IMR-90 (cell line): ENCODE measurements around the gene RFC3. TPM values are rescaled to one million over a fixed set of nuclear protein-coding genes. Genes with fewer than 3 reads are reported as not detected.

Source experiments
- ATAC-seq: fragments of 200-7000 bp; cut with Tn5 transposase; 2 replicates; pipeline ENCODE4 v1.9.1; 2020; ENCODE audit warnings: low read depth, mild to moderate bottlenecking, moderate library complexity
- BruUV-seq: library from RNA; stranded (reverse); fragments of 400-500 nt; replicated peaks from 2 replicates; lab custom pipeline; 2021; lab: Mats Ljungman, UMichigan
- CTCF ChIA-PET: fragments of 300-600 bp; formaldehyde crosslinking; extraction: SDS; loops from one replicate; lab custom pipeline; 2021; ENCODE audit warnings: antibody characterized with exemption; lab: Yijun Ruan, JAX
- POLR2A ChIA-PET: fragments of 300-600 bp; sonication (Branson Sonifier 250); formaldehyde crosslinking; loops from one replicate; lab custom pipeline; 2022; ENCODE audit warnings: antibody characterized with exemption; ENCODE audit not compliant: unreplicated experiment; lab: Charles Lee
- DNase-seq: peaks from one replicate; pipeline ENCODE4 v3.0.0; 2013
- H2AFZ ChIP-seq: replicated peaks from 2 replicates; pipeline ENCODE3; 2013; ENCODE audit warnings: low read length, mild to moderate bottlenecking; ENCODE audit not compliant: poor library complexity
- H2AK5ac ChIP-seq: 2 replicates; pipeline ENCODE4 v1.6.1; 2013; ENCODE audit warnings: low read depth, low read length, inconsistent platforms
- H2AK9ac ChIP-seq: replicated peaks from 2 replicates; pipeline ENCODE3; 2013; ENCODE audit warnings: mild to moderate bottlenecking, low read depth, low read length, moderate library complexity; ENCODE audit not compliant: poor library complexity
- H2BK120ac ChIP-seq: 2 replicates; pipeline ENCODE4 v1.6.1; 2013; ENCODE audit warnings: low read depth, low read length, inconsistent platforms
- H2BK15ac ChIP-seq: 3 replicates; pipeline ENCODE4 v1.6.1; 2013; ENCODE audit warnings: low read depth, low read length, inconsistent platforms
- H2BK20ac ChIP-seq: 2 replicates; pipeline ENCODE4 v1.6.1; 2013; ENCODE audit warnings: low read depth, mild to moderate bottlenecking, inconsistent platforms, low read length, moderate library complexity
- H2BK5ac ChIP-seq: 2 replicates; pipeline ENCODE4 v1.6.1; 2013; ENCODE audit warnings: mild to moderate bottlenecking, low read depth, low read length, inconsistent platforms; ENCODE audit not compliant: poor library complexity, severe bottlenecking
- H3K14ac ChIP-seq: replicated peaks from 2 replicates; pipeline ENCODE4 v1.6.1; 2013; ENCODE audit warnings: low read depth, low read length, inconsistent platforms
- H3K18ac ChIP-seq: 2 replicates; pipeline ENCODE4 v1.6.1; 2013; ENCODE audit warnings: low read depth, low read length, control low read depth
- H3K23ac ChIP-seq: 2 replicates; pipeline ENCODE4 v1.6.1; 2013; ENCODE audit warnings: low read depth, low read length, inconsistent platforms
- H3K27ac ChIP-seq: 2 replicates; pipeline ENCODE4 v1.5.1; 2013; ENCODE audit warnings: mild to moderate bottlenecking, control low read depth, low read length; ENCODE audit not compliant: insufficient read depth
- H3K27me3 ChIP-seq: 2 replicates; pipeline ENCODE4 v1.6.1; 2013; ENCODE audit warnings: low read length; ENCODE audit not compliant: control insufficient read depth, insufficient read depth
- H3K36me3 ChIP-seq: 2 replicates; pipeline ENCODE4 v1.6.1; 2013; ENCODE audit warnings: low read length, mixed read lengths; ENCODE audit not compliant: control insufficient read depth, insufficient read depth
- H3K4ac ChIP-seq: 2 replicates; pipeline ENCODE4 v1.6.1; 2013; ENCODE audit warnings: low read depth, low read length, inconsistent platforms
- H3K4me1 ChIP-seq: 2 replicates; pipeline ENCODE4 v1.6.1; 2013; ENCODE audit warnings: low read length, mixed read lengths; ENCODE audit not compliant: control insufficient read depth, insufficient read depth
- H3K4me2 ChIP-seq: 2 replicates; pipeline ENCODE4 v1.6.1; 2013; ENCODE audit warnings: low read depth, mild to moderate bottlenecking, control low read depth, low read length, moderate library complexity
- H3K4me3 ChIP-seq: 2 replicates; pipeline ENCODE4 v1.5.1; 2013; ENCODE audit warnings: low read depth, mild to moderate bottlenecking, control low read depth, low read length, moderate library complexity; ENCODE audit not compliant: insufficient read depth
- H3K56ac ChIP-seq: 2 replicates; pipeline ENCODE4 v1.6.1; 2013; ENCODE audit warnings: low read length, inconsistent platforms; ENCODE audit not compliant: insufficient read depth; ENCODE audit errors: extremely low read depth
- H3K79me1 ChIP-seq, 2 experiments: 2 replicates each; pipeline ENCODE4 v1.6.1; 2013; ENCODE audit warnings: low read length in 2 of 2, inconsistent platforms in 1 of 2, low read depth in 1 of 2
- H3K9ac ChIP-seq: 2 replicates; pipeline ENCODE4 v1.6.1; 2013; ENCODE audit warnings: low read depth, low read length, control low read depth
- H3K9me1 ChIP-seq: 2 replicates; pipeline ENCODE4 v1.6.1; 2013; ENCODE audit warnings: low read length, inconsistent platforms; ENCODE audit not compliant: insufficient read depth
- H3K9me3 ChIP-seq: 2 replicates; pipeline ENCODE4 v1.6.1; 2013; ENCODE audit warnings: low read length; ENCODE audit not compliant: control insufficient read depth, insufficient read depth
- H4K20me1 ChIP-seq: 2 replicates; pipeline ENCODE4 v1.6.1; 2013; ENCODE audit warnings: low read length, inconsistent platforms; ENCODE audit not compliant: insufficient read depth
- H4K5ac ChIP-seq: 2 replicates; pipeline ENCODE4 v1.6.1; 2013; ENCODE audit warnings: mild to moderate bottlenecking, low read depth, low read length, control low read depth
- H4K8ac ChIP-seq, 2 experiments: 2 replicates each; pipeline ENCODE4 v1.6.1; 2013; ENCODE audit warnings: low read depth in 2 of 2, low read length in 2 of 2, control low read depth in 1 of 2, inconsistent platforms in 1 of 2
- H4K91ac ChIP-seq: 2 replicates; pipeline ENCODE4 v1.6.1; 2013; ENCODE audit warnings: low read depth, low read length, inconsistent platforms; ENCODE audit not compliant: insufficient read depth
- BHLHE40 ChIP-seq: fragments of 150-350 bp; IDR thresholded peaks from 2 replicates; pipeline ENCODE4 v1.6.1; 2016; ENCODE audit warnings: mild to moderate bottlenecking, low read depth, low read length
- CEBPB ChIP-seq: IDR thresholded peaks from 2 replicates; pipeline ENCODE4 v1.6.1; 2012; ENCODE audit warnings: low read depth, low read length, improper control_type of control experiment
- CHD1 ChIP-seq: IDR thresholded peaks from 2 replicates; pipeline ENCODE4 v1.6.1; 2012; ENCODE audit warnings: low read depth, low read length, improper control_type of control experiment
- FOS ChIP-seq: fragments of 150-350 bp; IDR thresholded peaks from 2 replicates; pipeline ENCODE4 v1.6.1; 2016; ENCODE audit warnings: low read depth, low read length
- MAFK ChIP-seq: IDR thresholded peaks from 2 replicates; pipeline ENCODE4 v1.6.1; 2012; ENCODE audit warnings: low read depth, low read length, improper control_type of control experiment
- MAZ ChIP-seq: IDR thresholded peaks from 2 replicates; pipeline ENCODE4 v1.6.1; 2012; ENCODE audit warnings: low read depth, mild to moderate bottlenecking, low read length, improper control_type of control experiment, moderate library complexity, borderline replicate concordance
- MXI1 ChIP-seq: IDR thresholded peaks from 2 replicates; pipeline ENCODE4 v1.6.1; 2012; ENCODE audit warnings: low read depth, mild to moderate bottlenecking, low read length, moderate library complexity, borderline replicate concordance
- NFE2L2 ChIP-seq: fragments of 150-350 bp; IDR thresholded peaks from 2 replicates; pipeline ENCODE4 v1.6.1; 2016; ENCODE audit warnings: low read depth, mild to moderate bottlenecking, low read length
- POLR2A ChIP-seq: IDR thresholded peaks from 2 replicates; pipeline ENCODE4 v1.6.1; 2012; ENCODE audit warnings: mild to moderate bottlenecking, low read depth, low read length
- RAD21 ChIP-seq: IDR thresholded peaks from 2 replicates; pipeline ENCODE4 v1.6.1; 2012; ENCODE audit warnings: low read length, improper control_type of control experiment
- RCOR1 ChIP-seq: IDR thresholded peaks from 2 replicates; pipeline ENCODE4 v1.6.1; 2012; ENCODE audit warnings: mild to moderate bottlenecking, low read length, improper control_type of control experiment; ENCODE audit not compliant: insufficient replicate concordance
- RFX5 ChIP-seq: IDR thresholded peaks from 2 replicates; pipeline ENCODE4 v1.8.0; 2012; ENCODE audit warnings: low read depth, mild to moderate bottlenecking, low read length, moderate library complexity
- SMC3 ChIP-seq: fragments of 150-350 bp; IDR thresholded peaks from 2 replicates; pipeline ENCODE4 v1.6.1; 2016; ENCODE audit warnings: low read depth, mild to moderate bottlenecking, antibody characterized with exemption, low read length, moderate library complexity
- WGBS, 2 experiments: methylation state at CpG; one replicate each; pipeline versions ENCODE4 v1.1.5 to v1.1.7; 2013; ENCODE audit warnings: missing lambda C conversion rate in 2 of 2; ENCODE audit not compliant: insufficient read length in 1 of 2; ENCODE audit errors: extremely low coverage in 2 of 2; 5-methylcytosine and 5-hydroxymethylcytosine counted together
- dilution Hi-C: fragments of 300-500 bp; cut with HindIII; formaldehyde crosslinking; loops from one replicate; pipeline ENCODE4 v1.14.3; 2018; ENCODE audit warnings: low sequenced_read_pairs; ENCODE audit not compliant: unreplicated experiment
- in situ Hi-C: fragments of 300-500 bp; cut with MboI; formaldehyde crosslinking; loops from 3 replicates; pipeline ENCODE4 v1.14.3; 2019; ENCODE audit warnings: low sequenced_read_pairs, inconsistent platforms, mixed read lengths
- intact Hi-C: fragments of 100-400 bp; cut with micrococcal nuclease; formaldehyde crosslinking; loops from 2 replicates; pipeline ENCODE4 v1.10.0; 2022
- polyA plus RNA-seq, 3 experiments: library from polyadenylated mRNA; depleted of rRNA; stranded (reverse); fragments of >200 nt; gene quantifications; 2 replicates each; pipeline ENCODE4 v1.2.3, GENCODE V29; 2012; ENCODE audit warnings: low replicate concordance in 1 of 3
- total RNA-seq: library from RNA; depleted of rRNA; stranded (reverse); fragments of >200 nt; gene quantifications from 2 replicates; pipeline ENCODE4 v1.2.3, GENCODE V29; 2012
- TF ChIP-seq, protein P1 (sequence below): conservative IDR thresholded peaks from 2 replicates; pipeline ENCODE4 v1.5.1; 2012; ENCODE audit warnings: mild to moderate bottlenecking, low read depth, low read length, improper control_type of control experiment
- TF ChIP-seq, protein P2 (sequence below): fragments of 150-350 bp; IDR thresholded peaks from 2 replicates; pipeline ENCODE4 v1.6.1; 2016; ENCODE audit warnings: low read depth, mild to moderate bottlenecking, low read length, moderate library complexity, borderline replicate concordance
- TF ChIP-seq, protein P3 (sequence below): fragments of 150-350 bp; IDR thresholded peaks from 2 replicates; pipeline ENCODE4 v1.6.1; 2017; ENCODE audit warnings: mild to moderate bottlenecking, antibody characterized with exemption, low read length, low read depth

The RFC3 gene
- total and polyA plus RNA-seq, 2 of the 4 experiments (the other 2 are of a cell fraction), result 9.8 to 12.9 TPM

DNA sequence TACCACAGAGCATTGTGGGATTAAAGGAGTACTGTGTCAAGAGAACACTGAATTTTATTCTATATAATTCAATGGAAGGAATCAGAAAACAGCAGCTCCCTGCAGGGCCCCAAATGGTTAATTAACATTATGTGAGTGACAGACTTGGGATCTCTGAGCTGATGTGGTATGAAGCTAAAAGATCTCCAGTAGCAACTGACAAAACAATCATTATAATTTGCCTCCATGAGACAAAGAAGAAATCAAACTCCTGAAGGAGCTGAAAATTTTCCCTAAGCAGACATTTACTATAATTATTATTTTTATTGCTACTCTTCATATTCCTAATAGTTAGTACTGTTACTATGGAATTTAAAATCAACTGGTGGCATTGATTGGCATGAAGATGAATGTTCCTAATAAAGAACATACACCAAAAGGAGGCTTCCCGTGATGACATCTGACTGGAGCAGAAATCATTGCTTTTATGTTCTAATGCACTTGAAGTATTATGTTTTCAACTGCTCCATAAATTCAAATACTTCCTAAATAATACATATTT, 28.8 kb upstream of the RFC3 start:
- no peak for DNase-seq
- Histone ChIP-seq H3K56ac (no peak overlapping the region), H3K27me3 (no peaks in the 10 kb centered on the region), H2AK5ac (no peak overlapping the region), H3K4ac (no peak overlapping the region), H3K4me1 (no peaks in the 10 kb centered on the region), H3K4me3 (no peak overlapping the region), H2BK15ac (no peak overlapping the region), H3K27ac (no peak overlapping the region), H2BK120ac (no peak overlapping the region), H3K4me2 (no peak overlapping the region), H3K36me3 (no peaks in the 10 kb centered on the region), H2BK5ac (no peak overlapping the region), H3K18ac (no peak overlapping the region), H3K9me1 (no peaks in the 10 kb centered on the region), H4K91ac (no peak overlapping the region), H2AK9ac (no peak overlapping the region), H4K8ac (no peak overlapping the region), H2BK20ac (no peak overlapping the region), H2AFZ (no peak overlapping the region), H4K5ac (no peak overlapping the region), H4K20me1 (no peaks in the 10 kb centered on the region), H3K9ac (no peak overlapping the region), H3K23ac (no peak overlapping the region), H3K79me1 (no peaks in the 10 kb centered on the region), H3K14ac (no peak overlapping the region), H3K9me3 (no peaks in the 10 kb centered on the region)
- CTCF ChIA-PET, result interaction anchor here (1.1 kb wide), 1 partner anchor 12 kb away, joined by 3 read pairs; no protein-coding TSS in a partner anchor
- TF ChIP-seq MAZ (no peak), MAFK (no peak), SMC3 (no peak), FOS (no peak), POLR2A (no peak), RCOR1 (no peak), NFE2L2 (no peak), MXI1 (no peak), CEBPB (no peak), CHD1 (no peak), BHLHE40 (no peak), RFX5 (no peak), RAD21 (no peak)
- TF ChIP-seq, protein P1, sequence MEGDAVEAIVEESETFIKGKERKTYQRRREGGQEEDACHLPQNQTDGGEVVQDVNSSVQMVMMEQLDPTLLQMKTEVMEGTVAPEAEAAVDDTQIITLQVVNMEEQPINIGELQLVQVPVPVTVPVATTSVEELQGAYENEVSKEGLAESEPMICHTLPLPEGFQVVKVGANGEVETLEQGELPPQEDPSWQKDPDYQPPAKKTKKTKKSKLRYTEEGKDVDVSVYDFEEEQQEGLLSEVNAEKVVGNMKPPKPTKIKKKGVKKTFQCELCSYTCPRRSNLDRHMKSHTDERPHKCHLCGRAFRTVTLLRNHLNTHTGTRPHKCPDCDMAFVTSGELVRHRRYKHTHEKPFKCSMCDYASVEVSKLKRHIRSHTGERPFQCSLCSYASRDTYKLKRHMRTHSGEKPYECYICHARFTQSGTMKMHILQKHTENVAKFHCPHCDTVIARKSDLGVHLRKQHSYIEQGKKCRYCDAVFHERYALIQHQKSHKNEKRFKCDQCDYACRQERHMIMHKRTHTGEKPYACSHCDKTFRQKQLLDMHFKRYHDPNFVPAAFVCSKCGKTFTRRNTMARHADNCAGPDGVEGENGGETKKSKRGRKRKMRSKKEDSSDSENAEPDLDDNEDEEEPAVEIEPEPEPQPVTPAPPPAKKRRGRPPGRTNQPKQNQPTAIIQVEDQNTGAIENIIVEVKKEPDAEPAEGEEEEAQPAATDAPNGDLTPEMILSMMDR, result no peak
- TF ChIP-seq, protein P2, sequence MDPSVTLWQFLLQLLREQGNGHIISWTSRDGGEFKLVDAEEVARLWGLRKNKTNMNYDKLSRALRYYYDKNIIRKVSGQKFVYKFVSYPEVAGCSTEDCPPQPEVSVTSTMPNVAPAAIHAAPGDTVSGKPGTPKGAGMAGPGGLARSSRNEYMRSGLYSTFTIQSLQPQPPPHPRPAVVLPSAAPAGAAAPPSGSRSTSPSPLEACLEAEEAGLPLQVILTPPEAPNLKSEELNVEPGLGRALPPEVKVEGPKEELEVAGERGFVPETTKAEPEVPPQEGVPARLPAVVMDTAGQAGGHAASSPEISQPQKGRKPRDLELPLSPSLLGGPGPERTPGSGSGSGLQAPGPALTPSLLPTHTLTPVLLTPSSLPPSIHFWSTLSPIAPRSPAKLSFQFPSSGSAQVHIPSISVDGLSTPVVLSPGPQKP, result no peak
- TF ChIP-seq, protein P3, sequence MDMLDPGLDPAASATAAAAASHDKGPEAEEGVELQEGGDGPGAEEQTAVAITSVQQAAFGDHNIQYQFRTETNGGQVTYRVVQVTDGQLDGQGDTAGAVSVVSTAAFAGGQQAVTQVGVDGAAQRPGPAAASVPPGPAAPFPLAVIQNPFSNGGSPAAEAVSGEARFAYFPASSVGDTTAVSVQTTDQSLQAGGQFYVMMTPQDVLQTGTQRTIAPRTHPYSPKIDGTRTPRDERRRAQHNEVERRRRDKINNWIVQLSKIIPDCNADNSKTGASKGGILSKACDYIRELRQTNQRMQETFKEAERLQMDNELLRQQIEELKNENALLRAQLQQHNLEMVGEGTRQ, result no peak
- no TSS peak for BruUV-seq
- in situ Hi-C loops (no loop called here), intact Hi-C loops (no loop called here), dilution Hi-C loops (no loop called here)
- POLR2A ChIA-PET, result no interaction called here
- WGBS, 2 experiments, result no CpG with 5 or more reads among the region's 1 CpG
- ATAC-seq, result no peak
